ENCODE measurements around the gene C1QTNF8.
"Not testable (repeated sequence)": the region's sequence is repeated elsewhere in the genome, so short reads cannot be mapped to it uniquely, and the experiment has no call there.

The C1QTNF8 gene

GRCh38 chr16:1094124-1094479, 1.9 kb downstream of the C1QTNF8 start:
- no peak for DNase-seq (ENCODE audit: low read depth in 2 of 2)

- DNase-seq (ENCODE audit: low read depth in 2 of 2): no peak
Measured at GRCh38 chr16:1093284-1094123, 2.5 kb downstream of the C1QTNF8 start.

- not testable (repeated sequence) for DNase-seq (ENCODE audit: low read depth in 2 of 2)
Measured at GRCh38 chr16:1092685-1093283, 3.3 kb downstream of the C1QTNF8 start.

GRCh38 chr16:1091992-1092552, 4.0 kb downstream of the C1QTNF8 start:
- DNase-seq (ENCODE audit: low read depth in 2 of 2): no peak

- no peak for DNase-seq (ENCODE audit: low read depth in 2 of 2)
Measured at GRCh38 chr16:1090620-1091587, 5.1 kb downstream of the C1QTNF8 start.

- DNase-seq (ENCODE audit: low read depth in 2 of 2): no peak
Measured at GRCh38 chr16:1089822-1090619, 6.0 kb downstream of the C1QTNF8 start.

- no peak for DNase-seq (ENCODE audit: low read depth in 2 of 2)
Measured at GRCh38 chr16:1089439-1089821, 6.6 kb downstream of the C1QTNF8 start.

- DNase-seq (ENCODE audit: low read depth in 2 of 2): no peak
Measured at GRCh38 chr16:1088295-1089170, 7.5 kb downstream of the C1QTNF8 start.

- DNase-seq (ENCODE audit: low read depth in 2 of 2): not testable (repeated sequence)
Measured at GRCh38 chr16:1086443-1086842, 9.6 kb downstream of the C1QTNF8 start.

GRCh38 chr16:1084971-1085370, 11.1 kb downstream of the C1QTNF8 start:
- DNase-seq (ENCODE audit: low read depth in 2 of 2): no peak

- DNase-seq (ENCODE audit: low read depth in 2 of 2): no peak
Measured at GRCh38 chr16:1082952-1083675, 12.9 kb downstream of the C1QTNF8 start.

GRCh38 chr16:1082266-1082951, 13.6 kb downstream of the C1QTNF8 start:
- DNase-seq (ENCODE audit: low read depth in 2 of 2): no peak

- DNase-seq (ENCODE audit: low read depth in 2 of 2): no peak
Measured at GRCh38 chr16:1081734-1082265, 14.2 kb downstream of the C1QTNF8 start.

GRCh38 chr16:1080801-1081733, 15.0 kb downstream of the C1QTNF8 start:
- no peak for DNase-seq (ENCODE audit: low read depth in 2 of 2)

- DNase-seq (ENCODE audit: low read depth in 2 of 2): no peak
Measured at GRCh38 chr16:1079786-1080525, 16.1 kb downstream of the C1QTNF8 start.

GRCh38 chr16:1079341-1079740, 16.7 kb downstream of the C1QTNF8 start:
- no peak for DNase-seq (ENCODE audit: low read depth in 2 of 2)

- DNase-seq (ENCODE audit: low read depth in 2 of 2): no peak
Measured at GRCh38 chr16:1078579-1079021, 17.4 kb downstream of the C1QTNF8 start.
